AG04450 (cell line): ENCODE data around the gene TRPV3. TPM values are rescaled to one million over a fixed set of nuclear protein-coding genes. Genes with fewer than 3 reads are reported as not detected.

ENCODE experiments used
- CTCF ChIA-PET: fragments of 300-600, 350-600 bp; formaldehyde crosslinking; extraction: SDS; loops from one replicate; lab custom pipeline; 2022; ENCODE audit warnings: antibody characterized with exemption, inconsistent platforms; lab: Charles Lee
- POLR2A ChIA-PET: fragments of 350-600 bp; formaldehyde crosslinking; extraction: SDS; loops from one replicate; lab custom pipeline; 2021; ENCODE audit warnings: antibody characterized with exemption, inconsistent platforms; lab: Yijun Ruan, JAX
- DNase-seq: peaks from one replicate; pipeline ENCODE4 v3.0.0-alpha.2; 2011; ENCODE audit warnings: low read depth, low spot score
- H3K27ac ChIP-seq: one replicate; pipeline ENCODE4 v1.5.1; 2012; ENCODE audit warnings: low read depth, low read length, control low read depth
- H3K27me3 ChIP-seq: one replicate; pipeline ENCODE4 v1.6.0; 2012; ENCODE audit warnings: low read length; ENCODE audit not compliant: control insufficient read depth, insufficient read depth
- H3K4me3 ChIP-seq: 2 replicates; pipeline ENCODE4 v1.5.1; 2011; ENCODE audit warnings: mild to moderate bottlenecking, low read depth, low read length, control low read depth
- H3K9me3 ChIP-seq: 2 replicates; pipeline ENCODE4 v1.5.1; 2012; ENCODE audit warnings: low read length; ENCODE audit not compliant: control insufficient read depth, insufficient read depth
- polyA plus RNA-seq: library from polyadenylated mRNA; depleted of rRNA; stranded (reverse); fragments of >200 nt; gene quantifications from 2 replicates; pipeline ENCODE4 v1.2.3, GENCODE V29; 2011
- TF ChIP-seq, protein P1 (sequence below): IDR thresholded peaks from 2 replicates; pipeline ENCODE4 v1.5.1; 2011; ENCODE audit warnings: low read depth, low read length, control low read depth, inconsistent platforms

TRPV3 gene
- polyA plus RNA-seq, 1 experiment = 0.24 TPM

DNA sequence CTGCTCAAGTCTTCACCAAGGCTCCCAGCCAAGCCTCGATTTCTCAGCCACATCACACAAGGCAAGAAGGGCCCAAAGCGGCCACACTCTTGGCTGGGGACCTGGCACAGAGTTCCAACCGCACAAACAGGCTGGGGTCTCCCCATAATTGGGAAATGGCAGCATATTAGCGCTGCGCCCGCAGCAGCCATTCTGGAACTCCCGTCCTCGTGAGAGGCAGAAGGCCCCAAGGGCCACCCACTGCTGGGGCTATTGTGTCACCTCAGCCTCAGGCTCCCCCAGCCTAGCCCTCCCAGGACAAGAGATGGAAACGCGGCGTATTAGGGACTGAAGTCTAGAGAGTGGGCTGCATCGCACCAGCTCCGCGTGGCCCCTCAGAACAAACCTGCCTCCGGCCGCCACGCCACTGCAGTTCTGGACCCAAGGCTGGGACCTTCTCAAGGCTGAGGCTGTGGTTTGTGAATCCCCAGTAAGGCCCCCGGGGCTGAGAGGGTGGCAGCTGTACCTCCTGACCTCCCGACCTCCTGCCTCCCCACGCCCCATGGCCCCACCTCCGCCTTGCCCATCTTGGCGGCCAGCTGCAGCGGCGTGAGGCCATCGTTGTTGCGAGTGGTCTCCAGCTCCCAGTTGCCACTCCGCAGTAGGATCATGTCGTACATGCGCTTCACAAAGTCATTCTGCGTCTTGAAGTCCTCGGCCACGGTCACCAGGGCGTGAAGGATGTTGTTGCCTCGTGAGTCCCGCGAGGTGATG is 25.3 kb downstream of the TRPV3 start:
- H3K4me3 ChIP-seq = no peak overlapping the region
- no peak overlapping the region for H3K27ac ChIP-seq
- H3K27me3 ChIP-seq = peaks cover 6% of the 10 kb centered on the region
- ChIA-PET CTCF (no interaction called here), POLR2A (no interaction called here)
- TF ChIP-seq, protein P1, sequence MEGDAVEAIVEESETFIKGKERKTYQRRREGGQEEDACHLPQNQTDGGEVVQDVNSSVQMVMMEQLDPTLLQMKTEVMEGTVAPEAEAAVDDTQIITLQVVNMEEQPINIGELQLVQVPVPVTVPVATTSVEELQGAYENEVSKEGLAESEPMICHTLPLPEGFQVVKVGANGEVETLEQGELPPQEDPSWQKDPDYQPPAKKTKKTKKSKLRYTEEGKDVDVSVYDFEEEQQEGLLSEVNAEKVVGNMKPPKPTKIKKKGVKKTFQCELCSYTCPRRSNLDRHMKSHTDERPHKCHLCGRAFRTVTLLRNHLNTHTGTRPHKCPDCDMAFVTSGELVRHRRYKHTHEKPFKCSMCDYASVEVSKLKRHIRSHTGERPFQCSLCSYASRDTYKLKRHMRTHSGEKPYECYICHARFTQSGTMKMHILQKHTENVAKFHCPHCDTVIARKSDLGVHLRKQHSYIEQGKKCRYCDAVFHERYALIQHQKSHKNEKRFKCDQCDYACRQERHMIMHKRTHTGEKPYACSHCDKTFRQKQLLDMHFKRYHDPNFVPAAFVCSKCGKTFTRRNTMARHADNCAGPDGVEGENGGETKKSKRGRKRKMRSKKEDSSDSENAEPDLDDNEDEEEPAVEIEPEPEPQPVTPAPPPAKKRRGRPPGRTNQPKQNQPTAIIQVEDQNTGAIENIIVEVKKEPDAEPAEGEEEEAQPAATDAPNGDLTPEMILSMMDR = no peak
- no peaks in the 10 kb centered on the region; the same call in 1 of the 2 replicates for H3K9me3 ChIP-seq
- DNase-seq = no peak

DNA sequence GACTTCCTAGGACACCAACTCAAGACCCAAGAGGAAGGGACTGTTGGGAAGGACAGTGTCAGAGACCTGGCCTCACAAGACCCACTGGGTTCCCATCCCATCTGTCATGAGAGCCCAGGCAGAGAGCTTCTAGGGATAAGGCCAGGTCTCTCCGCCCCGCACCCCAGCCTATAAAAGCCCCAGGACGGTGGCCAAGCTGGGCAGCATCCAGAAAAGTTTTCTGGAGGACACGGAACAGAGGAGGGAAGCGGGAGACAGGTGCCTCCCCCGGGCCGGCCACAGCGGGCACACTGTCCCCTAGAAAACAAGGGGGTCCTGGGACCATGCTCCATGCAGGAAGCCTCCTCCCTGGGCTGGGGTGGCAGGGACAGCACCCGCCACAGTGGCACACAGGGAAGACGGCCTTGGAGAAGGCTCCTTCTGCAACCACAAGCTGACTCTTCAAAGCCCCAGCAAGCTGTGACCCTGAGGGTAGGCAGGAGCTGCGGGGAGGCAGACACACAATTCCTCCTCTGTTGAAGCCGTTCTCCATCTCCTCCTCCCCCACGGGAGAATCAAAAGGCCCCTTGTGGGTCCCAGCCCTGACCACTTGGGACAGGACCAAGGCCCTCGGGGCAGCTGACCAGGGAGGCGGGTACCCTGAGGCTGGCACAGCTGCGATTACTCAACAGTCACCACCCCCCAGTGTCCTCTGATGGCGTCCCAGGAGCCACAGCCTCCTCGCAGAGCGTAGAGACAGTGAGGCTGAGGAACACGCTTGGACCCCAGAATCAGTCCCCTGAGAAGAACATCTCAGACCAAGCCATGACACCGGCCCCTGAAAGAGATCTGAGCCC is 26.1 kb downstream of the TRPV3 start:
- Histone ChIP-seq H3K27me3 (peaks cover 8% of the 10 kb centered on the region), H3K4me3 (no peak overlapping the region), H3K9me3 (no peaks in the 10 kb centered on the region; the same call in 1 of the 2 replicates), H3K27ac (no peak overlapping the region)
- ChIA-PET POLR2A (no interaction called here), CTCF (no interaction called here)
- TF ChIP-seq, protein P1 = no peak
- no peak for DNase-seq

- no peak for DNase-seq
- CTCF ChIA-PET = interaction anchor here (0.6 kb wide), 1 partner anchor 66 kb away, joined by 5 read pairs; no protein-coding TSS in a partner anchor
- no peak overlapping the region for H3K4me3 ChIP-seq
- no peak overlapping the region for H3K27ac ChIP-seq
- TF ChIP-seq, protein P1 = no peak
- POLR2A ChIA-PET = no interaction called here
- no peaks in the 10 kb centered on the region; the same call in 1 of the 2 replicates for H3K9me3 ChIP-seq
- H3K27me3 ChIP-seq = peaks cover 8% of the 10 kb centered on the region
Measured at GRCh38 chr17:3529817-3530741, 27.5 kb downstream of the TRPV3 start.

DNA sequence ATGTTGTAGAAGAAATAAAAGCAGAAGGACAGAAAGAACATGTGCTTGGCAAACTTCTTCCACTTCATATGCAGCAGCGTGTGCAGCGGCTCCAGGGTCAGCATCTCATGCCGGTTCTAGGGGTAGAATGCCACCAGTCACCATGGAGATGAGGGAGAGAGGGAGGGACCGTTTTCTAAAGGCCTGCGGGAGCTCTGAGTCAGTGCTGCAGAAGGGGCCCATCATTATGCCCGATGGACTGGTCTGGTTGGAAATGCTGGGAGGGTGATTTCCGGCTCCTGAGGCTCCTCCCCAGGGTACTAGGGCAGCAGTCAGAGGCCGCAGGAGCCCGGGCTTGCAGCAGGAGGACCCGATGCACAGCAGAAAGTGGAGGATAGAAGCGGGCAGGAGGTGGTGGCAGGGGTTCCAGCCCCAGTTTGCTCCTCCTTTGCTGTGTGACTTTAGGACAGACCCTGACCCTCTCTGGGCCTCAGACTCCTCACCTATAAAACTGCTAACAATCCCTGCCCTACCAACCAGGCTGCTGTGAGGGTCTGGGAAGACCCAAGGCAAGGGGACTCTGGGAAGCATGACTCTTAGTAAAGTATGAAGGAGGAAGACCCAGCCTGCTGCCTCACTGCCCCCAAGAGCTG is 28.6 kb downstream of the TRPV3 start:
- ChIA-PET CTCF (no interaction called here), POLR2A (no interaction called here)
- H3K4me3 ChIP-seq = no peak overlapping the region
- no peak overlapping the region for H3K27ac ChIP-seq
- TF ChIP-seq, protein P1 = no peak
- peaks cover 8% of the 10 kb centered on the region for H3K27me3 ChIP-seq
- no peak for DNase-seq
- H3K9me3 ChIP-seq = no peaks in the 10 kb centered on the region; the same call in 1 of the 2 replicates
